NCI-H69 (cell line): Measurements from ENCODE around the gene AMBRA1.

Source experiments
- DNase-seq: peaks from one replicate; lab custom pipeline; 2025; lab: John Stamatoyannopoulos, UW

The AMBRA1 gene

DNA sequence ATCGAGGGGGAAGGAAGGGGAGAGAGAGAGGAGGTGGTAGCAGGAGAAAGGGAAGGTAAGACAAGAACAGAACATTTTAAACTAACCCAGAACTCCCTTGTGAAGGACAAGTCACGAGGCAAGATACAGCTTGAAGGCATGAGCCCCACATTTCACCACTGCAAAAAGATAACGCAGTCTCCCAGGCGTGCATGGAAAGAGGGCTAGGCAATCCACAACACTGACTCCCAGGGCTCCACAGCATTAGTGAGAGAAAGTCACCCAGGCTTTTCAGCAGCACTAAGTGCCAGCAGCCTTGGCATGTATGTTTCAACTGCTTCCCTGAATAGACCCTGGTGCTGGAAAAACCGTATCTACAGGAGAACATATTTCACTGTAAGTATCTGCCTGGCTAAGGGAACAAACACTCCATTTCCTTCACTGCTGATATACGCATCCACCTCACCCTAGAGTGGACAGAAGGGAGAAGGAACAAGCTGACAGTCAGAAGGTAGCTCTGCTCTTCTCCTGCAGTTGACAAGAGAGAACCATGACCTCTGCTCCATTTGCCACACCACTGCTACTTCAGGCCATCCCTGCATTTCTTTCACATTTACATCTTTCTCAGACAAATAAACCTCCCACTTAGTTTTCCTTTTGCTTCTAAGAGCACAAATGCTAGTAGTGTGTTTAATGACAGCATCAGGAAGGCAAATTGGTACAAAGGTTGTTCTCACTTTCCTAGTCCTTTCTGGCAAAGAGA, 87.9 kb downstream of the AMBRA1 start:
- no peak for DNase-seq

GRCh38 chr11:46504817-46505613, 88.8 kb downstream of the AMBRA1 start:
- peak; percentile 52 for DNase-seq

GRCh38 chr11:46499821-46500220, 94.0 kb downstream of the AMBRA1 start:
- DNase-seq: no peak

- no peak for DNase-seq
Observed at GRCh38 chr11:46498968-46499367, 94.9 kb downstream of the AMBRA1 start.

DNA sequence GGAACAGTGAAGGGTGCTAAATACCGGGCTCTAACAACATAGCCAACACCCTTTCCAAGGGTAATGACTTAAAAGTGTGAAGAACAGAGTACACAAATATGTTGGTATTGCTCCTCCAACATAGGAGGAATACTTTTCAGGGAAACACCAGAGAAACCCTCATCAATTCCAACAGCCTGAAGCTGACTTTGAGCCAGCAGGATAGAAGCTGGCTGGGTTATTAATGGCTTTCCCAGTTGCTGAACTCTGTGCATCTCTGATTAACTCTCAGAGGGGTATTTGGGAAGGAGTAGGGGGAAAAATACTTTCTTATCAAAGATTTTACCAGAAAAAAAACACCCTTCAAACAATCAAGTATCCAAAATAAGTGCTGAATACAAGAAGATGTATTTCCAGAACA, 95.6 kb downstream of the AMBRA1 start:
- no peak for DNase-seq

- no peak for DNase-seq
Observed at GRCh38 chr11:46497498-46497897, 96.3 kb downstream of the AMBRA1 start.

DNA sequence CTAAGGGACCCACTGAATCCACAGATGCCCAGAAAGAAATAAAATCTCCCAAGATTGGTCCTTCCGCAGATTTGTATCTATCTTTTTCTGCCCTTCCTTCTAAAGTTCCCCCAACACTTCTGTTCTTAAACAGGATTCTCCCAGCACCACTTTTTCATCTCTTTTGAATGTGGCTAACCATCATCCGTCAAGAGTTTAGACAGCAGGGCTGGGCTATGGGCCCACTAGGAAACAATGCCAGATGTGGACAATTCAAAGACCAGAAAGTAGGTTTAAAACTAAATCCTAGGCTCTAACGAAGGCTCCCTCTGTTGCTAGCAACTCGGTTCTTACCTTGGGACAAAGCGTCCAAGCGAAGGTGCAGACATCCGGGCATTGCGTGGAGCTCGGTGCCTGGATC, 100.0 kb downstream of the AMBRA1 start:
- no peak for DNase-seq

DNA sequence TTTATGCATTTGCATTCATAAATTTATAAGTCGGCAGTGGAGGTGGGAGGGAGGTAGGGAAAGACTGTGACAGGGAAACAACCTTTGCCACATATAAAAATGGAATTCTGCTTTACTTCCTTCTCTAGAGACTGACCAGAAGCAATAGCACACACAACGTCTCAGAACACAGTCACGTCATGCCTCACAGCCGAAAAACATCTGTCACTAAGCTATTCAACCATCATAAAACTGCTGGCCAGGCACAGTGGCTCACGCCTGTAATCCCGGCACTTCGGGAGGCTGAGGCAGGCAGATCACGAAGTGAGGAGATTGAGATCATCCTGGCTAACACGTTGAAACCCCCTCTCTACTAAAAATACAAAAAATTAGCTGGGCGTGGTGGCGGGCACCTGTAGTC, 101.3 kb downstream of the AMBRA1 start:
- DNase-seq: no peak

DNA sequence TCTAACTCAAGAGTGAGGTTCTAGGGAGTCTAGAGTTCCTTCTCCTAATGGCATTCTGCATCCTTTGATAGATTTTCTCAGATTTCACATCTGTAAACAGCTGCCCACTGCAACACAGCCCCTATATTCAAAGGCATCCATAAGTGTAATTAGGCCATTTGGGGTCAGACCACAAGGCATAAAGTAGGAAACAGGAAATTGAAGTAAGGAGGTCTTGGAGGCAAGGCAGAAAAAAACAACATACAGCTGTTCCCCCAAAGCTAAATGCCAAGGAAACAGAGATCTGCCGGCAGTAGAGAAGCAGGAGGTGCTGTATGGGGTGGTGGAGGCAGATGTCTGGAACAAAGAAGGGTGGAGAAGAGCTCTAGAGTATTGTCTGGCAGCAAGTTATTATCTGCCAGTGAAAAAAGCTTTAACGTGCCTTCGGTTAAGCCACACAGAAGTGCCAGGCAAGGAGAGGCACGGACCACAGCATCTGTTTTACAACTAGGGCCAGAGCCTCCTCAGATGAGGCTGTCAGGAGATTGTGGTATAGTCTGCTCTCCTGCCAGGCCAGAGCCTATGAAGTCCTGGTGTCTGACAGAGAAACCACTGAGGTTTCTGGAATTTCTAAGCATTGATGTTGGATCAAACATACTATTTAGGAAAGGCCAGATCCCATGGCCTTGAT, 102.0 kb downstream of the AMBRA1 start:
- no peak for DNase-seq

- DNase-seq: peak; percentile 79
Observed at GRCh38 chr11:46490666-46491065, 103.2 kb downstream of the AMBRA1 start.

GRCh38 chr11:46489656-46490560, 103.9 kb downstream of the AMBRA1 start:
- peak; percentile 74 for DNase-seq

GRCh38 chr11:46485856-46486443, 107.9 kb downstream of the AMBRA1 start:
- peak; percentile 42 for DNase-seq

- no peak for DNase-seq
Observed at GRCh38 chr11:46484101-46484500, 109.7 kb downstream of the AMBRA1 start.

DNA sequence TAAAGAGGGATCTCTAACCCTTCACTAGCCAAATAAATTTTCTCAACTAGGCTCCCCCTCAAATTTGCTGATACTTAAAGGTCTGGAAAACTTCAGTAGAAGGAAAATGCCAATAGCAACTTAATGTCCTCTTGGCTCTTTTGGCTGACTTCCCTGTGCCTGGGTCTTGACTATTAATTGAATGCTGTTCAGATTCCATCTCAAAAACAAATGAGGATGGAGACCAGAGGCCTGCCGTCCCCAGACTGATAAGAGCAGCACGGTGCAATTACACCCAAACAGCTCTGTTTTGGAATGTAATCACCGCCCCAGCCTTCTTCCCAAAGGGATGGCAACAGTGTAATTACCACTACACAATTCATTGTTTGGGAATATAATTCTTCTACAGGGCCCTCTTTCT, 112.9 kb downstream of the AMBRA1 start:
- no peak for DNase-seq

DNA sequence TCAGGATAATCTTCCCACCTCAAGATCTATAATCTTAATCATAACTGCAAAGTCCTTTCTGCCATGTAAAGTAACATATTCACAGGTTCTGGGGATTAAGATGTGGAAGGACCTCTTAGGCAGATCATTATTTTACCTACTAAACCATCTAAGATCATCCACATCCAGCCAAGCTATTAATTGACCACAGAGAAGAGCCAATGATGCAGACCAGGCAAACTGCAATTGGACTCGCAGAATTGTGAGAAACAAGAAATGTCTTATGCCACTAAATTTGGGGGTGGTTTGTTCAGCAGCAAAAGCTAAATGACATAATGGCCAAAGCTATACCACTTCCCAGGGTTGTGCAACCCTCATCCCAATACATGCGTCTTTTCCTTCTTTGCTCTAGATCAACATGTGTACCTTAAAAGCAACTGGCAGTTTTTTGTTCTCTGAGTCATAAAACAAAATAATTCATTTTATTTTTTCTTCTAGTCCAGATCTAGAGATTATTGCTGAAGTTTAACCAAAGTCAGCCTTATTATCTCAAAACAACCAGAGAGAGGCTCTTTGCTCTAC, 113.6 kb downstream of the AMBRA1 start:
- no peak for DNase-seq

DNA sequence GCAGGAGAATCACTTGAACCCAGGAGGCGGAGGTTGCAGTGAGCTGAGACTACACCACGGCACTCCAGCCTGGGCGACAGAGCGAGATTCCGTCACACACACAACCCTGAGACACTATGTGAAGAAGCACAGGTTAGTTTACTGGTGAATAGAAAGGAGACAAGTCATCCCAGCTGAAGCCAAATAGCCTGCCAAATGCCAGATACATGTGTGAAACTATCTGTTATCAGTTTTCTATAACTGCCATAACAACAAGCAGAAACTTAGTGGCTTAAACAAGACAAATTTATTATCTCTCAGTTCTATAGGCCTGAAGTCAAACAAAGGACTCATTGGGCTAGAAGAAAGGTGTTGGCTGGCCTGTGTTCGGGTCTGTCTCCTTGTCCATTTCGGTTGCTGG, 114.2 kb downstream of the AMBRA1 start:
- DNase-seq: no peak

- DNase-seq: no peak
Observed at GRCh38 chr11:46478196-46478595, 115.6 kb downstream of the AMBRA1 start.

GRCh38 chr11:46477136-46477535, 116.7 kb downstream of the AMBRA1 start:
- DNase-seq: no peak

DNA sequence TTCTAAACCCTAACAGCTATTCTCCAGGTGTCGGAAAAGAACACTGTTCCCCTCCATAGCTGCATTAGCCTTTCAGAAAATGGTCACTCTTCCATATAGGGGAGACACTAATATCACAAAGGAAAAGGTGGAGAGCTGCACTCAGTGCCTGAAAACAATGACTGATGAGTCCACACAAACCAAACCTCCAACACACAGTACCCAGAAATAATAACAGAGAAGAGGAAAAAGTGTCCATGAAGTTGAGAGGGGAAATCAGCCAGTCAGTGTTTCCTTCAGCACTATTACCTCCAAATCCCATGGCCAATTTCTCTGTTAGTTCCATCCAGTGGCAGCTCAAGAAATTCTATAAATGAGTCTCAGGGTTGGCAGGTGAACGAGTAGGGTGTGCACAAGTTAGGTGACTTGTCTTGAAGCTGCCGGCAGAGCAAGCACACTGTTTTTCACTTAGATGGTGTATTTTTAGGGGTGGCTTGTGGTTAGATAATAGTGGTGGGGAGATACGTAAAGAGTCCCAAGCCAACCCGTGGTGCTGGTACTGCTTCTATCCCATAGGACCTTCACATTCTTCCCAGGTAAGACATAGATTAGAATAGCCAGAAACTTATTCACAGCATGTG, 117.8 kb downstream of the AMBRA1 start:
- DNase-seq: no peak

DNA sequence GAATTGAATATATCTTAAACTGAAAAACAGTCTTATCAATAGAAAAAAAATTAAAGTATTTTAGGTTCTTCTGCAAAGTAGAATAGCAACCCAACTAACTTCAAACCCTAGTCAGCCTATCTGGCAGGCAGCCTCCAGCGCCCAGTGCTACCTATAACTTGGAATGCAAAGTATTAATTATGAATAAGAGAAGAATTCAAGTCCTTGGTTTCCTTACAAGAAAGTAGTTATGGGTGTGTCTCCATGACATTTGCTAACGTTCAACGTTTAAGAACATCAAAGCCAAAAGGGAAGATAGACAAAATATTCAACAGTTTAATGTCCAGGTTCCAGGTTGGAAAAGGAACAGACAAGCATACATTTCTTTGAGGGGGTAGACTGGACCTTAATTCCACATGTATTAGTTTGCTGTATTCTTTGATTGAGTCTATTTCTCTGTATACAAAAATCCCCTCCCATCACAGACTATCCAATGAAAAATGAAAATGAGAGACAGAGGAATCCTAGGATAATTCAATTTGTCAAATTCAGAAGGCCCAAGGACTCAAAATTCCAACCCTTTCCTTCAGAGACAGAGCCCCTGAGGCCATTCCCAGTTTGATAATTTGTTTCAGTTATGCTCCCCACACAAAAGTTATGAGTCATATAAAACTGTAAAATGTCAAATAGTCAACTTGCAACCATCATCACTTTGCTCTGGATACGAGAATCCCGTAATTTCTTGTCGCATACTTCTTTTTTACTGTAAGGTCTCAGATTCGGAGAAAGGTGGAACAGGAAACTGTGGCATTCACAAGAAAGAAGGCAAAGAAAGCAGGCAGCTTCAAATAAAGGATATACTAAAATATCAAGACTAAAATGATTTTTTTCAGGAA, 118.5 kb downstream of the AMBRA1 start:
- no peak for DNase-seq
